ENCODE results near the gene OR6B1. TPM values are rescaled to one million over a fixed set of nuclear protein-coding genes. Genes with fewer than 3 reads are reported as not detected.
"Not testable (repeated sequence)": the region's sequence is repeated elsewhere in the genome, so short reads cannot be mapped to it uniquely, and the experiment has no call there.

Gene OR6B1
- total RNA-seq, 2 experiments from 2014 or later = not detected

DNA sequence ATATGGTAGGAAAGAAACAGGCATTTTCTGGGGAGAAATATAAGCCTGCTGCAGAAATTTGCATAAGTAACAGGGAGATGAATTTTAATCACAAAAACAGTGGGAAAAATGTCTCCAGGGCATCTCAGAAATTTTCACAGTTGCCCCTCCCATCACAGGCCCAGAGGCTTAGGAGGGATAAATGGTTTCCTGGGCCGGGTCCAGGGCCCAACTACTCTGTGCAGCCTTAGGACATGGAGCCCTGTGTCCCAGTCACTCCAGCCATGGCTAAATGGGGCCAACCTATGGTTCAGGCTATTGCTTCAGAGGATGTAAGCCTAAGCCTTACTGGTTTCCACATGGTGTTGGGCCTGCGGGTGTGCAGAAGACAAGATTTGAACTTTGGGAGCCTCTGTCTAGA is 9.2 kb downstream of the OR6B1 start:
- TF ChIP-seq, protein P1, sequence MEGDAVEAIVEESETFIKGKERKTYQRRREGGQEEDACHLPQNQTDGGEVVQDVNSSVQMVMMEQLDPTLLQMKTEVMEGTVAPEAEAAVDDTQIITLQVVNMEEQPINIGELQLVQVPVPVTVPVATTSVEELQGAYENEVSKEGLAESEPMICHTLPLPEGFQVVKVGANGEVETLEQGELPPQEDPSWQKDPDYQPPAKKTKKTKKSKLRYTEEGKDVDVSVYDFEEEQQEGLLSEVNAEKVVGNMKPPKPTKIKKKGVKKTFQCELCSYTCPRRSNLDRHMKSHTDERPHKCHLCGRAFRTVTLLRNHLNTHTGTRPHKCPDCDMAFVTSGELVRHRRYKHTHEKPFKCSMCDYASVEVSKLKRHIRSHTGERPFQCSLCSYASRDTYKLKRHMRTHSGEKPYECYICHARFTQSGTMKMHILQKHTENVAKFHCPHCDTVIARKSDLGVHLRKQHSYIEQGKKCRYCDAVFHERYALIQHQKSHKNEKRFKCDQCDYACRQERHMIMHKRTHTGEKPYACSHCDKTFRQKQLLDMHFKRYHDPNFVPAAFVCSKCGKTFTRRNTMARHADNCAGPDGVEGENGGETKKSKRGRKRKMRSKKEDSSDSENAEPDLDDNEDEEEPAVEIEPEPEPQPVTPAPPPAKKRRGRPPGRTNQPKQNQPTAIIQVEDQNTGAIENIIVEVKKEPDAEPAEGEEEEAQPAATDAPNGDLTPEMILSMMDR (IDR thresholded peaks at IDR 0.05) = no peak
- no peak overlapping the region for H3K4me3 ChIP-seq (ENCODE audit: low read length)
- H3K27ac ChIP-seq (ENCODE audit: low read depth in 1 of 2, low read length in 2 of 2) = no peak overlapping the region
- Mint-ChIP-seq H3K27me3 (peaks cover 55% of the 10 kb centered on the region), H3K36me3 (ENCODE audit: low read depth) (no peaks in the 10 kb centered on the region), H3K9me3 (no peaks in the 10 kb centered on the region), H3K4me1 (ENCODE audit: low read depth) (no peaks in the 10 kb centered on the region), H3K27ac (no peak overlapping the region), H3K4me3 (no peak overlapping the region)
- ChIA-PET POLR2A (no interaction called here), CTCF (no interaction called here)
- no peak for DNase-seq
- intact Hi-C loops (cut with DNase I, micrococcal nuclease) = no loop called here
- H3K9me3 ChIP-seq (ENCODE audit: control insufficient read depth in 1 of 2, insufficient read depth in 1 of 2, low read length in 2 of 2) = peaks cover 0 to 7% of the 10 kb centered on the region in 2 experiments
- H3K4me1 ChIP-seq (ENCODE audit: insufficient read depth, low read length) = no peaks in the 10 kb centered on the region
- H3K27me3 ChIP-seq (ENCODE audit: control insufficient read depth in 1 of 2, insufficient read depth in 2 of 2, low read length in 2 of 2) = no peaks in the 10 kb centered on the region
- H3K36me3 ChIP-seq (ENCODE audit: insufficient read depth, low read length) = no peaks in the 10 kb centered on the region
- ATAC-seq (ENCODE audit: poor library complexity) = no peak

DNA sequence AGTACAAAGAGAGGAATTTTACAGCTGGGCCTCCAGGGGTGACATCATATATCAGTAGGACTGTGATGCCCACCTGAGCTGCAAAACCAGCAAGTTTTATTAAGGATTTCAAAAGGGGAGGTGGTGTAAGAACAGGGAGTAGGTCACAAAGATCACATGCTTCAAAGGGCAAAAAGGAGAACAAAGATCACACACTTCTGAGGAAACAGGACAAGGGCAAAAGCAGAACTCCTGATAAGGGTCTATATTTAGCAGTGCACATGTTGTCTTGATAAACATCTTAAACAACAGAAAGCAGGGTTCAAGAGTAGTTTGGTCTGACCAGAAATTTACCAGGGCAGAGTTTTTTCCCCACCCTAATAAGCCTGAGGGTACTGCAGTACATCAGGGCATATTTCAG is 9.9 kb downstream of the OR6B1 start:
- POLR2A ChIA-PET, H3K4me3 Mint-ChIP-seq: not testable (repeated sequence)
- H3K27me3 Mint-ChIP-seq = peaks cover 48% of the 10 kb centered on the region

DNA sequence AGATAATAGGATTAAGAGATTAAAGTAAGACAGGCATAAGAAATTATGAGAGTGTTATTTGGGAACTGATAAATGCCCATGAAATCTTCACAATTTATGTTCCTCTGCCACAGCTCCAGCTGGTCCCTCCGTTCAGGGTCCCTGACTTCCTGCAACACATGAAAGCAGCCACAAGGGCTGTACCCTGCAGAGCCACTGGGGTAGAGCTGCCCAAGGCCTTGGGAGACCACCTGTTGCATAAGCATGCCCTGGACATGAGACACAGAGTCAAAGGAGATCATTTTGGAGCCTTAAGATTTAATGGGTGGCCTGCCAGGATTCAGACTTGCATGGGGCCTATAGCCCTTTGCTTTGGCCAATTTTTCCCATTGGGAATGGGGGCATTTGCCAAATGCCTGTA is 10.7 kb downstream of the OR6B1 start:
- DNase-seq; H3K36me3 ChIP-seq (ENCODE audit: insufficient read depth, low read length); intact Hi-C loops (cut with DNase I, micrococcal nuclease); POLR2A ChIA-PET; H3K9me3 Mint-ChIP-seq; H3K4me3 Mint-ChIP-seq; H3K27me3 ChIP-seq (ENCODE audit: control insufficient read depth in 1 of 2, insufficient read depth in 2 of 2, low read length in 2 of 2); H3K27ac ChIP-seq (ENCODE audit: low read depth in 1 of 2, low read length in 2 of 2); H3K4me1 Mint-ChIP-seq (ENCODE audit: low read depth); H3K27ac Mint-ChIP-seq; H3K36me3 Mint-ChIP-seq (ENCODE audit: low read depth); H3K4me1 ChIP-seq (ENCODE audit: insufficient read depth, low read length); H3K9me3 ChIP-seq (ENCODE audit: control insufficient read depth in 1 of 2, insufficient read depth in 1 of 2, low read length in 2 of 2); H3K4me3 ChIP-seq (ENCODE audit: low read length); CTCF ChIA-PET; ATAC-seq (ENCODE audit: poor library complexity): not testable (repeated sequence)
- peaks cover 42% of the 10 kb centered on the region for H3K27me3 Mint-ChIP-seq

More for the DNA sequence above, 9.9 kb downstream of the OR6B1 start:
- H3K36me3 ChIP-seq (ENCODE audit: insufficient read depth, low read length); H3K4me3 ChIP-seq (ENCODE audit: low read length); H3K4me1 ChIP-seq (ENCODE audit: insufficient read depth, low read length); ATAC-seq (ENCODE audit: poor library complexity); H3K36me3 Mint-ChIP-seq (ENCODE audit: low read depth); H3K27me3 ChIP-seq (ENCODE audit: control insufficient read depth in 1 of 2, insufficient read depth in 2 of 2, low read length in 2 of 2); H3K27ac Mint-ChIP-seq; DNase-seq; H3K27ac ChIP-seq (ENCODE audit: low read depth in 1 of 2, low read length in 2 of 2); H3K9me3 ChIP-seq (ENCODE audit: control insufficient read depth in 1 of 2, insufficient read depth in 1 of 2, low read length in 2 of 2); H3K9me3 Mint-ChIP-seq; CTCF ChIA-PET; H3K4me1 Mint-ChIP-seq (ENCODE audit: low read depth); intact Hi-C loops (cut with DNase I, micrococcal nuclease): not testable (repeated sequence)

DNA sequence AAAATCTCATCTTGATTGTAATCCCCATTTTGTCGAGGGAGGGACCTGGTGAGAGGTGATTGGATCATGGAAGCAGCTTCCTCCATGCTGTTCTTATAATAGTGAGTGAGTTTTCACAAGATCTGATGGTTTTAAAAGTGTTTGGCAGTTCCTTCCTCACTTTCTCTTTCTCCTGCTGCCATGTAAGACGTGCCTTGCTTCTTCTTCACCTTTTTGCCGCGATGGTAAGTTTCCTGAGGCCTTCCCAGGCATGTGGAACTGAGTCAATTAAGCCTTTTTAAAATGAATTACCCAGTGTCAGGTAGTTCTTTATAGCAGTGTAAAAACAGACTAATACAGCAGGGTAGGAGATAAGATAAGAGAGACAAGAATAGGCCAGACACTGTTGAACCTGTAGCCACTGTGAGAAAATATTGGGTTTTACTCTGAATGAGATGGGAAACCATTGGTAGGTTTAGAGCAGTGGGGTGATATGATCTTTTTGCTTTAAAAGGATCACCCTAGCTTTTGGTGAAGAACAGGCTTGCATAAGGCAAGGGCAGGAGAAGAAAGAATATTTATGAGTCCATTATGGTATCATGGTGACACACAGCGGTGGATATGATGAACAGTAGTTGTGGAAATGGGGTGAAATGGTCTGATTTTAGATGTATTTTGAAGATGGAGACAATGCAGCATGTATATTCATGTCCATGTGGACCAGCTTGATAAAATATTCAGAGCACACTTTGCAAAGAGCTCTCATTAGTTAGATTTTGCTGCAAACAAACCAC is 11.5 kb downstream of the OR6B1 start:
- POLR2A ChIA-PET = no interaction called here
- TF ChIP-seq, protein P1 (IDR thresholded peaks at IDR 0.05) = no peak
- no peaks in the 10 kb centered on the region for H3K36me3 Mint-ChIP-seq (ENCODE audit: low read depth)
- intact Hi-C loops (cut with DNase I, micrococcal nuclease) = no loop called here
- Histone ChIP-seq H3K27me3 (ENCODE audit: control insufficient read depth in 1 of 2, insufficient read depth in 2 of 2, low read length in 2 of 2) (no peaks in the 10 kb centered on the region), H3K4me3 (ENCODE audit: low read length) (no peak overlapping the region), H3K36me3 (ENCODE audit: insufficient read depth, low read length) (no peaks in the 10 kb centered on the region), H3K9me3 (ENCODE audit: control insufficient read depth in 1 of 2, insufficient read depth in 1 of 2, low read length in 2 of 2) (peaks cover 0 to 7% of the 10 kb centered on the region in 2 experiments), H3K4me1 (ENCODE audit: insufficient read depth, low read length) (no peaks in the 10 kb centered on the region), H3K27ac (ENCODE audit: low read depth in 1 of 2, low read length in 2 of 2) (no peak overlapping the region)
- DNase-seq (no peak), ATAC-seq (ENCODE audit: poor library complexity) (no peak)
- CTCF ChIA-PET = no interaction called here
- no peaks in the 10 kb centered on the region for H3K4me1 Mint-ChIP-seq (ENCODE audit: low read depth)
- H3K4me3 Mint-ChIP-seq = no peak overlapping the region
- no peaks in the 10 kb centered on the region for H3K9me3 Mint-ChIP-seq
- H3K27ac Mint-ChIP-seq = no peak overlapping the region
- H3K27me3 Mint-ChIP-seq = peaks cover 37% of the 10 kb centered on the region

Measured in CD4-positive, alpha-beta T cell (primary cell).